K562 (cell line): Measurements from ENCODE around the gene GLB1L. TPM values are rescaled to one million over a fixed set of nuclear protein-coding genes. Genes with fewer than 3 reads are reported as not detected.

Source experiments
- ATAC-seq: fragments of 200-7000 bp; cut with Tn5 transposase; 3 replicates; pipeline ENCODE4 v1.9.1; 2020; ENCODE audit warnings: moderate library complexity
- BruUV-seq: library from RNA; stranded (reverse); fragments of 400-500 nt; replicated peaks from 2 replicates; lab custom pipeline; 2021; lab: Mats Ljungman, UMichigan
- CTCF ChIA-PET: fragments of 300-600 bp; formaldehyde crosslinking; extraction: SDS; loops from one replicate; lab custom pipeline; 2021; ENCODE audit warnings: low intra/inter-chr PET ratio; lab: Yijun Ruan, JAX
- POLR2A ChIA-PET: fragments of 300-600, 350-650 bp; sonication (Branson Sonifier 250); formaldehyde crosslinking; extraction: SDS; loops from one replicate; lab custom pipeline; 2021; ENCODE audit warnings: antibody characterized with exemption, inconsistent platforms; lab: Yijun Ruan, JAX
- DNase-seq, 4 experiments: peaks; one replicate each; pipeline versions ENCODE4 v3.0.0 to v3.0.0-alpha.2; 2011 to 2018; ENCODE audit warnings: low spot score in 3 of 4, mixed read lengths in 3 of 4; ENCODE audit errors: extremely low read depth in 1 of 4
- FAIRE-seq: peaks from 2 replicates; lab custom pipeline; 2011; peaks lifted over from hg19 to GRCh38; lab: Jason Lieb, UNC
- H2AFZ ChIP-seq: 2 replicates; pipeline ENCODE4 v1.6.0; 2011; ENCODE audit warnings: low read depth, low read length, control low read depth, inconsistent platforms
- H3K27ac ChIP-seq: fragments of 200-600 bp; 3 replicates; pipeline ENCODE4 v1.8.0; 2011; ENCODE audit warnings: low read depth, mild to moderate bottlenecking, control low read depth, inconsistent platforms, low read length, moderate library complexity, mixed read lengths; ENCODE audit errors: extremely low read depth
- H3K27me3 ChIP-seq, 2 experiments: fragments of 300-600 bp in 1 of 2; 2 replicates in 1 of 2; 3 replicates in 1 of 2; pipeline versions ENCODE4 v1.6.0 to v1.8.0; 2011; ENCODE audit warnings: inconsistent platforms in 2 of 2, low read length in 2 of 2, mild to moderate bottlenecking in 1 of 2, mixed read lengths in 1 of 2, moderate library complexity in 1 of 2; ENCODE audit not compliant: control insufficient read depth in 2 of 2, insufficient read depth in 2 of 2
- H3K36me3 ChIP-seq: fragments of 300-600 bp; 3 replicates; pipeline ENCODE4 v1.8.0; 2011; ENCODE audit warnings: mild to moderate bottlenecking, low read length, inconsistent platforms; ENCODE audit not compliant: control insufficient read depth, insufficient read depth
- H3K4me1 ChIP-seq, 2 experiments: fragments of 200-600 bp in 1 of 2; replicated peaks in 1 of 2; 2 replicates in 1 of 2; 3 replicates in 1 of 2; pipeline versions ENCODE4 v1.5.1 to v1.8.0; 2011; ENCODE audit warnings: inconsistent platforms in 2 of 2, low read length in 2 of 2, mild to moderate bottlenecking in 1 of 2, mixed read lengths in 1 of 2, moderate library complexity in 1 of 2; ENCODE audit not compliant: control insufficient read depth in 2 of 2, insufficient read depth in 2 of 2
- H3K4me2 ChIP-seq: 2 replicates; pipeline ENCODE4 v1.6.1; 2011; ENCODE audit warnings: low read length, control low read depth, inconsistent platforms, mixed read lengths; ENCODE audit not compliant: insufficient read depth
- H3K4me3 ChIP-seq: fragments of 200-600 bp; sonication (generic), shearing (Covaris generic); 2 replicates; pipeline ENCODE4 v1.5.1; 2016; ENCODE audit warnings: control low read depth, inconsistent platforms
- H3K79me2 ChIP-seq: fragments of 200-600 bp; 3 replicates; pipeline ENCODE4 v1.8.0; 2011; ENCODE audit warnings: low read length, inconsistent platforms; ENCODE audit not compliant: control insufficient read depth, insufficient read depth
- H3K9ac ChIP-seq, 2 experiments: 2 replicates each; pipeline versions ENCODE4 v1.6.0 to v1.6.1; 2011; ENCODE audit warnings: low read depth in 2 of 2, low read length in 2 of 2, control low read depth in 1 of 2, inconsistent platforms in 1 of 2, mild to moderate bottlenecking in 1 of 2, mixed read lengths in 1 of 2; ENCODE audit not compliant: insufficient read depth in 1 of 2
- H3K9me1 ChIP-seq: one replicate; pipeline ENCODE4 v1.6.0; 2011; ENCODE audit warnings: inconsistent platforms, mild to moderate bottlenecking, low read length, moderate library complexity; ENCODE audit not compliant: control insufficient read depth, insufficient read depth
- H3K9me3 ChIP-seq: replicated peaks from 2 replicates; pipeline ENCODE4 v1.5.1; 2011; ENCODE audit warnings: low read depth, low read length, inconsistent platforms; ENCODE audit not compliant: control insufficient read depth, insufficient read depth
- H4K20me1 ChIP-seq: replicated peaks from 2 replicates; pipeline ENCODE4 v1.6.1; 2011; ENCODE audit warnings: low read length, inconsistent platforms, mixed read lengths; ENCODE audit not compliant: control insufficient read depth, insufficient read depth
- ATF2 ChIP-seq: sonication (generic); formaldehyde crosslinking; IDR thresholded peaks from 2 replicates; pipeline ENCODE4 v1.8.1; 2022; ENCODE audit warnings: missing genetic modification reagents
- CBFA2T3 ChIP-seq: fragments of 450-650 bp; IDR thresholded peaks from 2 replicates; pipeline ENCODE4 v1.6.1; 2017
- CBX8 ChIP-seq: fragments of 200-600 bp; sonication (generic); IDR thresholded peaks from 2 replicates; pipeline ENCODE4 v1.6.1; 2012; ENCODE audit warnings: borderline replicate concordance, mixed run types, low read depth, mild to moderate bottlenecking, moderate library complexity, mixed read lengths, low read length, control low read depth, inconsistent platforms; ENCODE audit not compliant: poor library complexity, severe bottlenecking; ENCODE audit errors: extremely low read depth
- FOSL1 ChIP-seq: fragments of 200-800 bp; sonication (Bioruptor generic); conservative IDR thresholded peaks from 2 replicates; pipeline ENCODE4 v1.6.1; 2016; ENCODE audit warnings: missing genetic modification characterization, missing compliant biosample characterization
- GABPB2 ChIP-seq: fragments of 250-450 bp; sonication (Bioruptor Pico); conservative IDR thresholded peaks from 2 replicates; pipeline ENCODE4 v1.5.1; 2021; ENCODE audit warnings: mild to moderate bottlenecking
- GATAD2B ChIP-seq: fragments of 450-650 bp; IDR thresholded peaks from 2 replicates; pipeline ENCODE4 v1.6.1; 2017; ENCODE audit warnings: mild to moderate bottlenecking, borderline replicate concordance
- IRF2 ChIP-seq: sonication (generic); formaldehyde crosslinking; IDR thresholded peaks from 2 replicates; pipeline ENCODE4 v1.8.1; 2022; ENCODE audit warnings: mild to moderate bottlenecking, missing genetic modification reagents
- MAFK ChIP-seq: IDR thresholded peaks from 2 replicates; pipeline ENCODE4 v1.6.1; 2011; ENCODE audit warnings: low read length, improper control_type of control experiment
- PRMT5 ChIP-seq: sonication (generic); formaldehyde crosslinking; IDR thresholded peaks from 2 replicates; pipeline ENCODE4 v1.5.0; 2020; ENCODE audit warnings: missing genetic modification reagents
- PTTG1 ChIP-seq: fragments of 450-650 bp; IDR thresholded peaks from 2 replicates; pipeline ENCODE4 v1.6.1; 2016; ENCODE audit warnings: low read depth, mild to moderate bottlenecking, missing genetic modification characterization, missing compliant biosample characterization
- SNIP1 ChIP-seq: fragments of 450-650 bp; IDR thresholded peaks from 2 replicates; pipeline ENCODE4 v1.7.1; 2017; ENCODE audit warnings: low read depth, mild to moderate bottlenecking
- ZNF3 ChIP-seq: fragments of 250-450 bp; sonication (Bioruptor Pico); IDR thresholded peaks from 2 replicates; pipeline ENCODE4 v1.5.0; 2021; ENCODE audit warnings: mild to moderate bottlenecking, moderate library complexity
- ZNF436 ChIP-seq: fragments of 250-450, 450-650 bp; sonication (Bioruptor Pico); formaldehyde crosslinking; IDR thresholded peaks from 2 replicates; pipeline ENCODE4 v1.7.0; 2020; ENCODE audit warnings: mild to moderate bottlenecking
- ZNF740 ChIP-seq, 3 experiments: fragments of 200-800 bp in 1 of 3; sonication (Bioruptor generic) in 1 of 3; sonication (generic) in 1 of 3; formaldehyde crosslinking in 1 of 3; IDR thresholded peaks; 2 replicates each; pipeline versions ENCODE4 v1.6.1 to v1.8.0; 2016 to 2022; ENCODE audit warnings: mild to moderate bottlenecking in 2 of 3, missing compliant biosample characterization in 2 of 3, missing genetic modification characterization in 2 of 3, missing genetic modification reagents in 1 of 3
- ZNF766 ChIP-seq: fragments of 200-800 bp; sonication (Bioruptor generic); conservative IDR thresholded peaks from 2 replicates; pipeline ENCODE4 v1.6.1; 2016; ENCODE audit warnings: missing genetic modification characterization, missing compliant biosample characterization
- WGBS: fragments of 100-300 bp; shearing (Covaris generic); methylation state at CpG from one replicate; pipeline ENCODE4 v1.1.6; 2016; ENCODE audit warnings: low coverage, mixed read lengths; ENCODE audit not compliant: insufficient coverage; ENCODE audit errors: missing lambda C conversion rate; 5-methylcytosine and 5-hydroxymethylcytosine counted together
- in situ Hi-C: fragments of 300-500 bp; cut with MboI; formaldehyde crosslinking; loops from 4 replicates; pipeline ENCODE4 v1.15.0; 2018; ENCODE audit warnings: inconsistent platforms, mixed read lengths
- intact Hi-C: fragments of 100-400 bp; cut with micrococcal nuclease; formaldehyde crosslinking; loops from 2 replicates; pipeline ENCODE4 v1.14.2; 2022
- polyA plus RNA-seq, 8 experiments: library from polyadenylated mRNA; depleted of rRNA in 4 of 8; stranded (reverse) in 5 of 8; unstranded in 3 of 8; fragments of >200 nt; fragmentation: Nextera tagmentation in 2 of 8; fragmentation: Illumina TruSeq in 1 of 8; extraction: Ambion mirVana in 2 of 8; extraction: Trizol in 1 of 8; gene quantifications; 2 replicates each; pipeline versions ENCODE4 v1.2.1 to v1.2.3, GENCODE V29; 2011 to 2014; ENCODE audit warnings: inconsistent platforms in 1 of 8, missing spikeins in 1 of 8
- total RNA-seq, 7 experiments: library from RNA; depleted of rRNA in 6 of 7; stranded (reverse); fragments of >200 nt in 6 of 7; fragmentation: Illumina TruSeq in 2 of 7; extraction: Trizol in 2 of 7; gene quantifications; 2 replicates each; pipeline versions ENCODE4 v1.2.1 to v1.2.3, GENCODE V29; 2011 to 2021; ENCODE audit warnings: low replicate concordance in 1 of 7

GLB1L gene
- total and polyA plus RNA-seq, 9 of the 15 experiments (the other 6 are each of a cell fraction or from before 2014, with no cell fraction given) = 0.42 to 2.9 (median 2.5) TPM

- TF ChIP-seq ZNF766 (CRISPR knock-in tag) (no peak), GABPB2 (no peak), SNIP1 (no peak)
Measured at GRCh38 chr2:219245148-219245898, at the start of gene GLB1L, which contains the start of gene STK16 (continued).

- ATAC-seq (peak; percentile 89), DNase-seq (peak; percentile 89 to 93 (median 92)), FAIRE-seq (peak; percentile 35)
- ChIA-PET CTCF (interaction anchor here (0.6 to 4.2 kb wide), 8 partner anchors 16 to 385 kb away, joined by 3 to 28 read pairs (median 5); partner anchors contain the start of genes DNAJB2, NHEJ1 and TUBA4A), POLR2A (interaction anchor here (0.5 to 1.5 kb wide), 12 partner anchors 9 to 223 kb away, joined by 3 to 6 read pairs (median 4); partner anchors contain the start of genes CNPPD1, PTPRN, TUBA4B and ZFAND2B)
- 8% methylated on average over 23 of the region's 67 CpGs for WGBS
- Histone ChIP-seq H3K9me1 (no peaks in the 10 kb centered on the region), H3K4me1 (peaks cover 22 to 57% of the 10 kb centered on the region in 2 experiments; a peak in 4 of 5 replicates), H3K9me3 (no peaks in the 10 kb centered on the region), H3K27me3 (peaks cover 0 to 4% of the 10 kb centered on the region in 2 experiments; a peak in 2 of 5 replicates), H2AFZ (peak overlapping the region; percentile 94), H3K4me2 (peak overlapping the region; percentile 76), H3K27ac (peak overlapping the region; percentile 76), H3K4me3 (peak overlapping the region; percentile 36), H3K36me3 (no peaks in the 10 kb centered on the region), H4K20me1 (no peaks in the 10 kb centered on the region), H3K9ac (peak overlapping the region; percentile 74 to 91), H3K79me2 (no peaks in the 10 kb centered on the region)
- no TSS peak for BruUV-seq
- in situ Hi-C loops = loop anchor here (5.0 kb wide), 1 partner anchor 122 kb away; the partner anchor contains the start of gene SLC23A3
- intact Hi-C loops = loop anchor here (1.0 to 5.0 kb wide), 3 partner anchors 15 to 67 kb away; partner anchors contain the start of genes ANKZF1, ATG9A and DNAJB2
- TF ChIP-seq PTTG1 (tag) = no peak
- 0 out of 2 replicates have a peak, but pooled peaks have one; percentile 21 for TF ChIP-seq ZNF740 (CRISPR knock-in tag; IDR thresholded peaks at IDR 0.05)
- no peak for TF ChIP-seq ZNF740 (tag; IDR thresholded peaks at IDR 0.05)
- peak; percentile 11 for TF ChIP-seq CBFA2T3
- no peak for TF ChIP-seq ZNF3 (CRISPR knock-in tag)
- TF ChIP-seq GATAD2B = peak; percentile 89; the same call in 1 of the 2 replicates
- TF ChIP-seq IRF2 (CRISPR knock-in tag) = no peak
- TF ChIP-seq PRMT5 = no peak
- TF ChIP-seq ATF2 (CRISPR knock-in tag) = no peak
- TF ChIP-seq CBX8 = no peak
- 0 out of 2 replicates have a peak, but pooled peaks have one; percentile 27 for TF ChIP-seq FOSL1 (tag)
- no peak for TF ChIP-seq ZNF436 (CRISPR knock-in tag)
- TF ChIP-seq MAFK = no peak
Measured at GRCh38 chr2:219294356-219295351, 49.4 kb upstream of the GLB1L start.
